Liver (tissue), 9 donors: ENCODE measurements around the gene DNM1L. TPM values are rescaled to one million over a fixed set of nuclear protein-coding genes. Genes with fewer than 3 reads are reported as not detected.

ENCODE experiments used
- DNase-seq: peaks from one replicate; pipeline ENCODE4 v3.0.0-alpha.2; 2017; ENCODE audit warnings: low spot score
- H3K27ac ChIP-seq, 2 donors: one replicate each; pipeline ENCODE4 v1.7.0; 2013; ENCODE audit warnings: inconsistent platforms in 2 of 2, low read length in 2 of 2, control low read depth in 1 of 2, low read depth in 1 of 2, mild to moderate bottlenecking in 1 of 2
- H3K27me3 ChIP-seq, 4 donors: one replicate each; pipeline versions ENCODE4 v1.6.1 to v1.7.0; 2013; ENCODE audit warnings: low read length in 3 of 4, inconsistent platforms in 1 of 4, mild to moderate bottlenecking in 1 of 4, moderate library complexity in 1 of 4; ENCODE audit not compliant: control insufficient read depth in 4 of 4, insufficient read depth in 4 of 4
- H3K36me3 ChIP-seq, 4 donors: one replicate each; pipeline versions ENCODE4 v1.6.1 to v1.7.0; 2013; ENCODE audit warnings: low read length in 3 of 4, mild to moderate bottlenecking in 3 of 4, low read depth in 1 of 4, moderate library complexity in 1 of 4; ENCODE audit not compliant: control insufficient read depth in 4 of 4, insufficient read depth in 3 of 4
- H3K4me1 ChIP-seq, 4 donors: one replicate each; pipeline versions ENCODE4 v1.6.1 to v1.7.0; 2013; ENCODE audit warnings: low read length in 3 of 4, mild to moderate bottlenecking in 3 of 4, moderate library complexity in 1 of 4; ENCODE audit not compliant: control insufficient read depth in 4 of 4, insufficient read depth in 4 of 4
- H3K4me3 ChIP-seq, 3 donors: one replicate each; pipeline versions ENCODE4 v1.6.1 to v1.7.0; 2013; ENCODE audit warnings: low read length in 3 of 3, control low read depth in 1 of 3, low read depth in 1 of 3, mild to moderate bottlenecking in 1 of 3
- H3K9ac ChIP-seq, 2 donors: one replicate each; pipeline ENCODE4 v1.7.0; 2013; ENCODE audit warnings: low read length in 2 of 2, mild to moderate bottlenecking in 2 of 2, moderate library complexity in 2 of 2, control low read depth in 1 of 2, low read depth in 1 of 2
- H3K9me3 ChIP-seq, 4 donors: one replicate each; pipeline versions ENCODE4 v1.6.1 to v1.7.0; 2013; ENCODE audit warnings: low read length in 3 of 4; ENCODE audit not compliant: control insufficient read depth in 4 of 4
- EGR1 ChIP-seq, 2 donors: IDR thresholded peaks; 2 replicates each; pipeline ENCODE4 v1.6.1; 2016 to 2018; ENCODE audit warnings: antibody characterized with exemption in 2 of 2, low read depth in 2 of 2
- FOXA1 ChIP-seq: IDR thresholded peaks from 2 replicates; pipeline ENCODE4 v1.6.1; 2016; ENCODE audit warnings: antibody characterized with exemption
- FOXA2 ChIP-seq: IDR thresholded peaks from 2 replicates; pipeline ENCODE4 v1.6.1; 2016; ENCODE audit warnings: antibody characterized with exemption
- GABPA ChIP-seq, 2 donors: IDR thresholded peaks in 1 of 2; conservative IDR thresholded peaks in 1 of 2; 2 replicates each; pipeline ENCODE4 v1.6.1; 2016; ENCODE audit warnings: antibody characterized with exemption in 2 of 2, mild to moderate bottlenecking in 1 of 2, moderate library complexity in 1 of 2
- HNF4A ChIP-seq, 2 donors: conservative IDR thresholded peaks; 2 replicates each; pipeline ENCODE4 v1.6.1; 2016; ENCODE audit warnings: antibody characterized with exemption in 2 of 2, mild to moderate bottlenecking in 2 of 2
- HNF4G ChIP-seq: IDR thresholded peaks from 2 replicates; pipeline ENCODE4 v1.6.1; 2016; ENCODE audit warnings: antibody characterized with exemption
- JUND ChIP-seq, 2 donors: IDR thresholded peaks; 2 replicates each; pipeline ENCODE4 v1.6.1; 2016; ENCODE audit warnings: antibody characterized with exemption in 2 of 2
- NR2F2 ChIP-seq: IDR thresholded peaks from 2 replicates; pipeline ENCODE4 v1.6.1; 2016; ENCODE audit warnings: antibody characterized with exemption
- RAD21 ChIP-seq, 2 donors: IDR thresholded peaks; 2 replicates each; pipeline ENCODE4 v1.6.1; 2016; ENCODE audit warnings: antibody characterized with exemption in 2 of 2, mild to moderate bottlenecking in 2 of 2
- RXRA ChIP-seq, 2 donors: IDR thresholded peaks; 2 replicates each; pipeline ENCODE4 v1.6.1; 2017 to 2018; ENCODE audit warnings: antibody characterized with exemption in 2 of 2, mild to moderate bottlenecking in 1 of 2
- TAF1 ChIP-seq: conservative IDR thresholded peaks from 2 replicates; pipeline ENCODE4 v1.6.1; 2016; ENCODE audit warnings: antibody characterized with exemption, mild to moderate bottlenecking
- YY1 ChIP-seq: IDR thresholded peaks from 2 replicates; pipeline ENCODE4 v1.6.1; 2016; ENCODE audit warnings: antibody characterized with exemption, mild to moderate bottlenecking
- WGBS: extraction: QIAGEN DNeasy Blood & Tissue Kit; methylation state at CpG from one replicate; pipeline ENCODE4 v1.1.7; 2013; 5-methylcytosine and 5-hydroxymethylcytosine counted together
- polyA plus RNA-seq, 2 donors: library from polyadenylated mRNA; stranded (reverse) in 1 of 2; unstranded in 1 of 2; fragments of 200-250 nt in 1 of 2; fragments of >200 nt in 1 of 2; fragmentation: Nextera tagmentation in 1 of 2; extraction: Ambion mirVana in 1 of 2; gene quantifications; one replicate each; pipeline versions ENCODE4 v1.2.1 to v1.2.3, GENCODE V29; 2013 to 2015
- total RNA-seq, 2 donors: library from RNA; depleted of rRNA; stranded (reverse); fragments of >200 nt; gene quantifications; one replicate each; pipeline ENCODE4 v1.2.3, GENCODE V29; 2014
- TF ChIP-seq, protein P1 (sequence below): fragments of 150-350 bp; IDR thresholded peaks from 2 replicates; pipeline ENCODE4 v1.5.1; 2017; ENCODE audit warnings: improper control_type of control experiment, low read depth, low read length; ENCODE audit not compliant: missing input control
- TF ChIP-seq, protein P2 (sequence below): IDR thresholded peaks from 2 replicates; pipeline ENCODE4 v1.6.1; 2016; ENCODE audit warnings: antibody characterized with exemption, mild to moderate bottlenecking
- TF ChIP-seq, protein P3 (sequence below): IDR thresholded peaks from 2 replicates; pipeline ENCODE4 v1.6.1; 2016; ENCODE audit warnings: antibody characterized with exemption
- TF ChIP-seq, protein P4 (sequence below): IDR thresholded peaks from 2 replicates; pipeline ENCODE4 v1.6.1; 2016; ENCODE audit warnings: antibody characterized with exemption
- TF ChIP-seq, protein P5 (sequence below): IDR thresholded peaks from 2 replicates; pipeline ENCODE4 v1.6.1; 2016; ENCODE audit warnings: antibody characterized with exemption
- donor health status: healthy.
- donor health status: healthy.
- donor health status: healthy.
- donor health status: healthy.
- donor health status: healthy.

The DNM1L gene
- total and polyA plus RNA-seq, 4 donors: 9.5 to 33.9 (median 17.1) TPM

DNA sequence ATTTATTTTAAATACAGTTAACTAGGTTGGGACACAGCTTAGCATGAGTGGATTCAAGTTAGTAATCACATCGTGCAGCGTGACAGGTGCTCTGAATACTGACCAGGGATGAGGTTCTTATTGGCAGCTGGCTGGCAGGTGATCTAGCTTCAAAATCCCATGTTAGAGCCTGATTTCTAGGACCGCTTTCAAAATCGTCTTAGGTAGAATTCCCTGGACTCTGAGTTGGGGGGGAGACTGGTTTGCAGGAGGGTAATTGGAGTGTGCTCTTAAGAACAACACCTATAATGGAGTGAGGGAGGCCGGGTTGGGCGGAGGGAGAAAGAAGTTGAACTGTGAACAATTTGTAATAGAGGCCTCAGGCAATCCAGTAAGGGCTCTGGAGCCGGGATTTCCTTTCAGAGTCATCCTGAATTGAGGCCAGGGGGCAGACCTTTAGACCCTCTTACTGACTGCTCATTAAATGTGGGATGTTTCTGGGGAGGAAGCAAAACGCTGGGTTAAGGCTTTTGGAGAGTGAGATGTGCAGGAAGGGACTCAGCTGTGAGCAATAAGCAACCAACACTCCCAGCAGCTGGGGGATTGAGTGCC is 77.5 kb downstream of the DNM1L start:
- Histone ChIP-seq H3K27me3 (no peaks in the 10 kb centered on the region), H3K9me3 (no peaks in the 10 kb centered on the region), H3K4me1 (peaks cover 0 to 18% (median 14%) of the 10 kb centered on the region in 4 donors), H3K36me3 (peaks cover 0 to 12% (median 5%) of the 10 kb centered on the region in 4 donors), H3K27ac (no peak overlapping the region), H3K4me3 (no peak overlapping the region), H3K9ac (peak overlapping the region in 1 of 2 donors; percentile 82)
- DNase-seq: no peak
- WGBS: 43% methylated on average over 8 of the region's 8 CpGs
- TF ChIP-seq EGR1 (IDR thresholded peaks at IDR 0.05; ENCODE audit: low read depth in 2 of 2) (no peak), TAF1 (no peak), NR2F2 (no peak), HNF4G (no peak), GABPA (IDR thresholded peaks at IDR 0.05 in 1 of 2, conservative IDR thresholded peaks at IDR 0.05 in 1 of 2) (no peak), FOXA1 (no peak), JUND (IDR thresholded peaks at IDR 0.05) (no peak), FOXA2 (no peak)
- TF ChIP-seq, protein P1, sequence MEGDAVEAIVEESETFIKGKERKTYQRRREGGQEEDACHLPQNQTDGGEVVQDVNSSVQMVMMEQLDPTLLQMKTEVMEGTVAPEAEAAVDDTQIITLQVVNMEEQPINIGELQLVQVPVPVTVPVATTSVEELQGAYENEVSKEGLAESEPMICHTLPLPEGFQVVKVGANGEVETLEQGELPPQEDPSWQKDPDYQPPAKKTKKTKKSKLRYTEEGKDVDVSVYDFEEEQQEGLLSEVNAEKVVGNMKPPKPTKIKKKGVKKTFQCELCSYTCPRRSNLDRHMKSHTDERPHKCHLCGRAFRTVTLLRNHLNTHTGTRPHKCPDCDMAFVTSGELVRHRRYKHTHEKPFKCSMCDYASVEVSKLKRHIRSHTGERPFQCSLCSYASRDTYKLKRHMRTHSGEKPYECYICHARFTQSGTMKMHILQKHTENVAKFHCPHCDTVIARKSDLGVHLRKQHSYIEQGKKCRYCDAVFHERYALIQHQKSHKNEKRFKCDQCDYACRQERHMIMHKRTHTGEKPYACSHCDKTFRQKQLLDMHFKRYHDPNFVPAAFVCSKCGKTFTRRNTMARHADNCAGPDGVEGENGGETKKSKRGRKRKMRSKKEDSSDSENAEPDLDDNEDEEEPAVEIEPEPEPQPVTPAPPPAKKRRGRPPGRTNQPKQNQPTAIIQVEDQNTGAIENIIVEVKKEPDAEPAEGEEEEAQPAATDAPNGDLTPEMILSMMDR: no peak
- TF ChIP-seq, protein P2, sequence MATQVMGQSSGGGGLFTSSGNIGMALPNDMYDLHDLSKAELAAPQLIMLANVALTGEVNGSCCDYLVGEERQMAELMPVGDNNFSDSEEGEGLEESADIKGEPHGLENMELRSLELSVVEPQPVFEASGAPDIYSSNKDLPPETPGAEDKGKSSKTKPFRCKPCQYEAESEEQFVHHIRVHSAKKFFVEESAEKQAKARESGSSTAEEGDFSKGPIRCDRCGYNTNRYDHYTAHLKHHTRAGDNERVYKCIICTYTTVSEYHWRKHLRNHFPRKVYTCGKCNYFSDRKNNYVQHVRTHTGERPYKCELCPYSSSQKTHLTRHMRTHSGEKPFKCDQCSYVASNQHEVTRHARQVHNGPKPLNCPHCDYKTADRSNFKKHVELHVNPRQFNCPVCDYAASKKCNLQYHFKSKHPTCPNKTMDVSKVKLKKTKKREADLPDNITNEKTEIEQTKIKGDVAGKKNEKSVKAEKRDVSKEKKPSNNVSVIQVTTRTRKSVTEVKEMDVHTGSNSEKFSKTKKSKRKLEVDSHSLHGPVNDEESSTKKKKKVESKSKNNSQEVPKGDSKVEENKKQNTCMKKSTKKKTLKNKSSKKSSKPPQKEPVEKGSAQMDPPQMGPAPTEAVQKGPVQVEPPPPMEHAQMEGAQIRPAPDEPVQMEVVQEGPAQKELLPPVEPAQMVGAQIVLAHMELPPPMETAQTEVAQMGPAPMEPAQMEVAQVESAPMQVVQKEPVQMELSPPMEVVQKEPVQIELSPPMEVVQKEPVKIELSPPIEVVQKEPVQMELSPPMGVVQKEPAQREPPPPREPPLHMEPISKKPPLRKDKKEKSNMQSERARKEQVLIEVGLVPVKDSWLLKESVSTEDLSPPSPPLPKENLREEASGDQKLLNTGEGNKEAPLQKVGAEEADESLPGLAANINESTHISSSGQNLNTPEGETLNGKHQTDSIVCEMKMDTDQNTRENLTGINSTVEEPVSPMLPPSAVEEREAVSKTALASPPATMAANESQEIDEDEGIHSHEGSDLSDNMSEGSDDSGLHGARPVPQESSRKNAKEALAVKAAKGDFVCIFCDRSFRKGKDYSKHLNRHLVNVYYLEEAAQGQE: no peak
- TF ChIP-seq, protein P3, sequence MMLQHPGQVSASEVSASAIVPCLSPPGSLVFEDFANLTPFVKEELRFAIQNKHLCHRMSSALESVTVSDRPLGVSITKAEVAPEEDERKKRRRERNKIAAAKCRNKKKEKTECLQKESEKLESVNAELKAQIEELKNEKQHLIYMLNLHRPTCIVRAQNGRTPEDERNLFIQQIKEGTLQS: no peak

DNA sequence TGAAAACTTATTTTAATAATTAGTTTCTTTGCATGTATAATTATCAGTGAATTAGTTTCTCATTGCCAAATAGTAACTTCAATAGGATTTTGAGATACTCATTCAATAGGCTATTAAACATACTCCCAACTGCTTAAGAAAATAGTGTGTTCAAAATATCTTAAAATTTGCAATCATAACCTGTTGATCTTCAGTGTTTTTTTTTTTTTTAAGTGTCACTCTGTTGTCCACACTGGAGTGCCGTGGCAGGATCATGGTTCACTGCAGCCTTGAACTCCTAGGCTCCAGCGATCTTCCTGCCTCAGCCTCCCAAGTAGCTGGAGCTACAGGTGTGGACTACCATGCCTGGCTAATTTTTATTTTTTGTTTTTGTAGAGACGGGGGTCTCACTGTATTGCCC is 78.1 kb downstream of the DNM1L start:
- Histone ChIP-seq H3K36me3 (peaks cover 0 to 8% (median 2%) of the 10 kb centered on the region in 4 donors), H3K9ac (no peak overlapping the region), H3K4me1 (peaks cover 0 to 18% (median 14%) of the 10 kb centered on the region in 4 donors), H3K27ac (no peak overlapping the region), H3K4me3 (no peak overlapping the region), H3K9me3 (no peaks in the 10 kb centered on the region), H3K27me3 (no peaks in the 10 kb centered on the region)
- 90% methylated on average over 3 of the region's 3 CpGs for WGBS
- no peak for DNase-seq
- TF ChIP-seq, protein P4, sequence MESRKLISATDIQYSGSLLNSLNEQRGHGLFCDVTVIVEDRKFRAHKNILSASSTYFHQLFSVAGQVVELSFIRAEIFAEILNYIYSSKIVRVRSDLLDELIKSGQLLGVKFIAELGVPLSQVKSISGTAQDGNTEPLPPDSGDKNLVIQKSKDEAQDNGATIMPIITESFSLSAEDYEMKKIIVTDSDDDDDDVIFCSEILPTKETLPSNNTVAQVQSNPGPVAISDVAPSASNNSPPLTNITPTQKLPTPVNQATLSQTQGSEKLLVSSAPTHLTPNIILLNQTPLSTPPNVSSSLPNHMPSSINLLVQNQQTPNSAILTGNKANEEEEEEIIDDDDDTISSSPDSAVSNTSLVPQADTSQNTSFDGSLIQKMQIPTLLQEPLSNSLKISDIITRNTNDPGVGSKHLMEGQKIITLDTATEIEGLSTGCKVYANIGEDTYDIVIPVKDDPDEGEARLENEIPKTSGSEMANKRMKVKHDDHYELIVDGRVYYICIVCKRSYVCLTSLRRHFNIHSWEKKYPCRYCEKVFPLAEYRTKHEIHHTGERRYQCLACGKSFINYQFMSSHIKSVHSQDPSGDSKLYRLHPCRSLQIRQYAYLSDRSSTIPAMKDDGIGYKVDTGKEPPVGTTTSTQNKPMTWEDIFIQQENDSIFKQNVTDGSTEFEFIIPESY: no peak
- TF ChIP-seq TAF1 (no peak), EGR1 (IDR thresholded peaks at IDR 0.05; ENCODE audit: low read depth in 2 of 2) (no peak), HNF4G (no peak), HNF4A (conservative IDR thresholded peaks at IDR 0.05) (no peak), YY1 (no peak), RAD21 (IDR thresholded peaks at IDR 0.05) (no peak), FOXA2 (no peak), GABPA (IDR thresholded peaks at IDR 0.05 in 1 of 2, conservative IDR thresholded peaks at IDR 0.05 in 1 of 2) (no peak), JUND (IDR thresholded peaks at IDR 0.05) (no peak), RXRA (IDR thresholded peaks at IDR 0.05) (no peak)
- TF ChIP-seq, protein P2: no peak
- TF ChIP-seq, protein P1: no peak
- TF ChIP-seq, protein P5, sequence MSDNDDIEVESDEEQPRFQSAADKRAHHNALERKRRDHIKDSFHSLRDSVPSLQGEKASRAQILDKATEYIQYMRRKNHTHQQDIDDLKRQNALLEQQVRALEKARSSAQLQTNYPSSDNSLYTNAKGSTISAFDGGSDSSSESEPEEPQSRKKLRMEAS: no peak
